ENCODE data around the gene MRFAP1. TPM values are rescaled to one million over a fixed set of nuclear protein-coding genes. Genes with fewer than 3 reads are reported as not detected.

The MRFAP1 gene
- total and polyA plus RNA-seq, 2 of the 4 experiments (the other 2 are of a cell fraction), result 65.4 to 268 TPM

- Histone ChIP-seq H2BK120ac (ENCODE audit: low read depth, low read length) (no peak overlapping the region), H4K91ac (ENCODE audit: insufficient read depth, low read depth, low read length) (no peak overlapping the region; the same call in 1 of the 2 replicates), H2AK9ac (replicated peaks; ENCODE audit: low read depth, low read length, poor library complexity) (peak overlapping the region; percentile 63), H3K4ac (ENCODE audit: low read depth, low read length) (no peak overlapping the region), H3K14ac (replicated peaks; ENCODE audit: low read depth, low read length) (no peak overlapping the region), H2BK15ac (ENCODE audit: low read depth, low read length) (no peak overlapping the region), H3K79me1 (ENCODE audit: low read depth in 1 of 2, low read length in 2 of 2) (no peaks in the 10 kb centered on the region), H3K9ac (ENCODE audit: low read depth, low read length) (no peak overlapping the region), H4K20me1 (ENCODE audit: insufficient read depth, low read length) (no peaks in the 10 kb centered on the region), H4K8ac (ENCODE audit: low read depth in 2 of 2, low read length in 2 of 2) (peak overlapping the region in 1 of 2 experiments; percentile 68; a peak in 2 of 4 replicates), H4K5ac (ENCODE audit: low read depth, low read length) (no peak overlapping the region), H2BK20ac (ENCODE audit: low read depth, low read length) (no peak overlapping the region), H3K4me2 (ENCODE audit: low read depth, low read length) (no peak overlapping the region), H3K23ac (ENCODE audit: low read depth, low read length) (peak overlapping the region; percentile 59), H2BK5ac (ENCODE audit: low read depth, low read length, poor library complexity, severe bottlenecking) (no peak overlapping the region), H3K36me3 (ENCODE audit: control insufficient read depth, insufficient read depth, low read length) (no peaks in the 10 kb centered on the region), H3K27me3 (ENCODE audit: control insufficient read depth, insufficient read depth, low read length) (peaks cover 6% of the 10 kb centered on the region), H3K56ac (ENCODE audit: extremely low read depth, insufficient read depth, low read length) (no peak overlapping the region), H2AFZ (replicated peaks; ENCODE audit: low read length, poor library complexity) (peak overlapping the region; percentile 85), H3K9me1 (ENCODE audit: insufficient read depth, low read length) (no peaks in the 10 kb centered on the region), H3K18ac (ENCODE audit: low read depth, low read length) (no peak overlapping the region), H3K27ac (ENCODE audit: insufficient read depth, low read length) (no peak overlapping the region), H3K9me3 (ENCODE audit: control insufficient read depth, insufficient read depth, low read length) (no peaks in the 10 kb centered on the region), H3K4me3 (ENCODE audit: insufficient read depth, low read depth, low read length) (no peak overlapping the region), H3K4me1 (ENCODE audit: control insufficient read depth, insufficient read depth, low read length) (no peaks in the 10 kb centered on the region), H2AK5ac (ENCODE audit: low read depth, low read length) (no peak overlapping the region; the same call in 1 of the 2 replicates)
- ChIA-PET POLR2A (ENCODE audit: unreplicated experiment) (interaction anchor here (0.6 kb wide), 1 partner anchor 18 kb away, joined by 5 read pairs; the partner anchor contains the start of gene MRFAP1), CTCF (no interaction called here)
- in situ Hi-C loops (cut with MboI; ENCODE audit: low sequenced_read_pairs) (no loop called here), intact Hi-C loops (cut with micrococcal nuclease) (no loop called here), dilution Hi-C loops (cut with HindIII; ENCODE audit: low sequenced_read_pairs, unreplicated experiment) (no loop called here)
- 100% methylated on average over 2 of the region's 7 CpGs; no CpG with 5 or more reads in 1 of the 2 experiments for WGBS, 2 experiments (ENCODE audit: extremely low coverage in 2 of 2, insufficient read length in 1 of 2)
- no TSS peak for BruUV-seq (replicated peaks)
- DNase-seq (no peak), ATAC-seq (ENCODE audit: low read depth) (peak; percentile 35)
- TF ChIP-seq MAZ (IDR thresholded peaks at IDR 0.05; ENCODE audit: borderline replicate concordance, low read depth, low read length) (no peak), NFE2L2 (IDR thresholded peaks at IDR 0.05; ENCODE audit: low read depth, low read length) (no peak), MXI1 (IDR thresholded peaks at IDR 0.05; ENCODE audit: borderline replicate concordance, low read depth, low read length) (no peak), BHLHE40 (IDR thresholded peaks at IDR 0.05; ENCODE audit: low read depth, low read length) (no peak), CEBPB (IDR thresholded peaks at IDR 0.05; ENCODE audit: low read depth, low read length) (no peak), RFX5 (IDR thresholded peaks at IDR 0.05; ENCODE audit: low read depth, low read length) (no peak), SMC3 (IDR thresholded peaks at IDR 0.05; ENCODE audit: low read depth, low read length) (no peak), RCOR1 (IDR thresholded peaks at IDR 0.05; ENCODE audit: insufficient replicate concordance, low read length) (no peak), RAD21 (IDR thresholded peaks at IDR 0.05; ENCODE audit: low read length) (no peak)
- TF ChIP-seq, protein P1, sequence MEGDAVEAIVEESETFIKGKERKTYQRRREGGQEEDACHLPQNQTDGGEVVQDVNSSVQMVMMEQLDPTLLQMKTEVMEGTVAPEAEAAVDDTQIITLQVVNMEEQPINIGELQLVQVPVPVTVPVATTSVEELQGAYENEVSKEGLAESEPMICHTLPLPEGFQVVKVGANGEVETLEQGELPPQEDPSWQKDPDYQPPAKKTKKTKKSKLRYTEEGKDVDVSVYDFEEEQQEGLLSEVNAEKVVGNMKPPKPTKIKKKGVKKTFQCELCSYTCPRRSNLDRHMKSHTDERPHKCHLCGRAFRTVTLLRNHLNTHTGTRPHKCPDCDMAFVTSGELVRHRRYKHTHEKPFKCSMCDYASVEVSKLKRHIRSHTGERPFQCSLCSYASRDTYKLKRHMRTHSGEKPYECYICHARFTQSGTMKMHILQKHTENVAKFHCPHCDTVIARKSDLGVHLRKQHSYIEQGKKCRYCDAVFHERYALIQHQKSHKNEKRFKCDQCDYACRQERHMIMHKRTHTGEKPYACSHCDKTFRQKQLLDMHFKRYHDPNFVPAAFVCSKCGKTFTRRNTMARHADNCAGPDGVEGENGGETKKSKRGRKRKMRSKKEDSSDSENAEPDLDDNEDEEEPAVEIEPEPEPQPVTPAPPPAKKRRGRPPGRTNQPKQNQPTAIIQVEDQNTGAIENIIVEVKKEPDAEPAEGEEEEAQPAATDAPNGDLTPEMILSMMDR (conservative IDR thresholded peaks at IDR 0.05; ENCODE audit: low read depth, low read length), result no peak
- TF ChIP-seq, protein P2, sequence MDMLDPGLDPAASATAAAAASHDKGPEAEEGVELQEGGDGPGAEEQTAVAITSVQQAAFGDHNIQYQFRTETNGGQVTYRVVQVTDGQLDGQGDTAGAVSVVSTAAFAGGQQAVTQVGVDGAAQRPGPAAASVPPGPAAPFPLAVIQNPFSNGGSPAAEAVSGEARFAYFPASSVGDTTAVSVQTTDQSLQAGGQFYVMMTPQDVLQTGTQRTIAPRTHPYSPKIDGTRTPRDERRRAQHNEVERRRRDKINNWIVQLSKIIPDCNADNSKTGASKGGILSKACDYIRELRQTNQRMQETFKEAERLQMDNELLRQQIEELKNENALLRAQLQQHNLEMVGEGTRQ (IDR thresholded peaks at IDR 0.05; ENCODE audit: low read depth, low read length), result no peak
- TF ChIP-seq, protein P3, sequence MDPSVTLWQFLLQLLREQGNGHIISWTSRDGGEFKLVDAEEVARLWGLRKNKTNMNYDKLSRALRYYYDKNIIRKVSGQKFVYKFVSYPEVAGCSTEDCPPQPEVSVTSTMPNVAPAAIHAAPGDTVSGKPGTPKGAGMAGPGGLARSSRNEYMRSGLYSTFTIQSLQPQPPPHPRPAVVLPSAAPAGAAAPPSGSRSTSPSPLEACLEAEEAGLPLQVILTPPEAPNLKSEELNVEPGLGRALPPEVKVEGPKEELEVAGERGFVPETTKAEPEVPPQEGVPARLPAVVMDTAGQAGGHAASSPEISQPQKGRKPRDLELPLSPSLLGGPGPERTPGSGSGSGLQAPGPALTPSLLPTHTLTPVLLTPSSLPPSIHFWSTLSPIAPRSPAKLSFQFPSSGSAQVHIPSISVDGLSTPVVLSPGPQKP (IDR thresholded peaks at IDR 0.05; ENCODE audit: borderline replicate concordance, low read depth, low read length), result no peak
These were observed 17.7 kb downstream of the MRFAP1 start for GRCh38 chr4:6658209-6658595.
